Mesothelial cell of epicardium (in vitro differentiated cells): ENCODE data around the gene GID8. TPM values are rescaled to one million over a fixed set of nuclear protein-coding genes. Genes with fewer than 3 reads are reported as not detected.

ENCODE experiments used
- DNase-seq, 2 experiments: peaks; one replicate each; pipeline ENCODE4 v3.0.0; 2021; ENCODE audit warnings: low spot score in 2 of 2; ENCODE audit not compliant: unreplicated experiment in 2 of 2
- H3K27ac Mint-ChIP-seq: 2 replicates; pipeline ENCODE4 v1.8.0; 2021; ENCODE audit warnings: mixed read lengths
- H3K27me3 Mint-ChIP-seq: 2 replicates; pipeline ENCODE4 v1.8.0; 2021; ENCODE audit warnings: low read depth, mixed read lengths
- H3K36me3 Mint-ChIP-seq: 2 replicates; pipeline ENCODE4 v1.8.0; 2021; ENCODE audit warnings: mixed read lengths
- H3K4me1 Mint-ChIP-seq: 2 replicates; pipeline ENCODE4 v1.8.0; 2021; ENCODE audit warnings: mixed read lengths
- H3K4me3 Mint-ChIP-seq: 2 replicates; pipeline ENCODE4 v1.8.0; 2021; ENCODE audit warnings: mild to moderate bottlenecking, moderate library complexity, mixed read lengths
- H3K9me3 Mint-ChIP-seq: 2 replicates; pipeline ENCODE4 v1.8.0; 2021; ENCODE audit warnings: mixed read lengths
- total RNA-seq: library from RNA; stranded (reverse); gene quantifications from 3 replicates; pipeline ENCODE4 v1.2.1, GENCODE V29; 2021
- TF ChIP-seq, protein P1 (sequence below): fragments of 200-600 bp; sonication (generic); IDR thresholded peaks from one replicate; pipeline ENCODE4 v1.5.0; 2021; ENCODE audit warnings: antibody characterized with exemption; ENCODE audit not compliant: unreplicated experiment

The GID8 gene
- total RNA-seq, 1 donor from 2014 or later, result 57.9 TPM

DNA sequence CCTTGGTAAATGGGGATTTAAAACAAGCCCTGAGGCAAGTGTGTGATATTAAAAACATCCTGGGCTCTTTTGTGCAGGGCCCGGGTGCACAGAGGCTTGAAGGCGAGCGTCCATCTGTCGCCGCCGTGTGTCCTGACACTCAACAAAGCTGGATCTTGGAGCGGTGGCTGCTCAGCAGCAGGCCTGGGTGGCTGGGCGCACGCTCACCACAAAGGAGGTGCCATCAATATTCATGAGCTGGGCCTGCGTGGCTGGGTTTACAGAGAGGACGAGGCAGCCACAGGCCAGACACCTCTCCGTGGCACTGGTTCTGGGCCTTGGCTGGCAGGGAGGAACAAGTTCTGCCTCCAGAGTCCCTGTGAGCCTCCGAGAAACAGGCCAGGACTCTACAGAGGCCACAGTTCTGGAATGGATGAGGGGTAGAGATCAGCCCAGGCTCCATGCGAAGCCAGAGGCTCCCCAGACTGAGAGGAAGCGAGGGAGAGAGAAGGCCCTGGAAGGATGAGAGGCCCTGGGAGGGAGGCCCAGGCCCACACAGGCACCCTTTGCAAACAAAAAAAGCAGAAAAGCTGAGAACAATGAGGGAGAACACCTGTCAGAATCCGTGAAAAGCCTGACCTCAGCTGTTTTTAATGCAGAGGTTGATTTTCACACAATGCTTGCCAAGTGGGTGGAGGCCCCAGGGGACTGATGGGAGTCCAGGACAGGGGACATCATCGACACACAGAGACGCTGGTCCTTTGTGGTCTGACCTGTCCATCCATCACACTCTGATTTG, 46.9 kb downstream of the GID8 start:
- Mint-ChIP-seq H3K27me3 (peaks cover 80% of the 10 kb centered on the region), H3K4me1 (peaks cover 7% of the 10 kb centered on the region), H3K27ac (no peak overlapping the region), H3K9me3 (no peaks in the 10 kb centered on the region), H3K4me3 (no peak overlapping the region), H3K36me3 (no peaks in the 10 kb centered on the region)
- TF ChIP-seq, protein P1, sequence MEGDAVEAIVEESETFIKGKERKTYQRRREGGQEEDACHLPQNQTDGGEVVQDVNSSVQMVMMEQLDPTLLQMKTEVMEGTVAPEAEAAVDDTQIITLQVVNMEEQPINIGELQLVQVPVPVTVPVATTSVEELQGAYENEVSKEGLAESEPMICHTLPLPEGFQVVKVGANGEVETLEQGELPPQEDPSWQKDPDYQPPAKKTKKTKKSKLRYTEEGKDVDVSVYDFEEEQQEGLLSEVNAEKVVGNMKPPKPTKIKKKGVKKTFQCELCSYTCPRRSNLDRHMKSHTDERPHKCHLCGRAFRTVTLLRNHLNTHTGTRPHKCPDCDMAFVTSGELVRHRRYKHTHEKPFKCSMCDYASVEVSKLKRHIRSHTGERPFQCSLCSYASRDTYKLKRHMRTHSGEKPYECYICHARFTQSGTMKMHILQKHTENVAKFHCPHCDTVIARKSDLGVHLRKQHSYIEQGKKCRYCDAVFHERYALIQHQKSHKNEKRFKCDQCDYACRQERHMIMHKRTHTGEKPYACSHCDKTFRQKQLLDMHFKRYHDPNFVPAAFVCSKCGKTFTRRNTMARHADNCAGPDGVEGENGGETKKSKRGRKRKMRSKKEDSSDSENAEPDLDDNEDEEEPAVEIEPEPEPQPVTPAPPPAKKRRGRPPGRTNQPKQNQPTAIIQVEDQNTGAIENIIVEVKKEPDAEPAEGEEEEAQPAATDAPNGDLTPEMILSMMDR, result no peak
- DNase-seq, result no peak

DNA sequence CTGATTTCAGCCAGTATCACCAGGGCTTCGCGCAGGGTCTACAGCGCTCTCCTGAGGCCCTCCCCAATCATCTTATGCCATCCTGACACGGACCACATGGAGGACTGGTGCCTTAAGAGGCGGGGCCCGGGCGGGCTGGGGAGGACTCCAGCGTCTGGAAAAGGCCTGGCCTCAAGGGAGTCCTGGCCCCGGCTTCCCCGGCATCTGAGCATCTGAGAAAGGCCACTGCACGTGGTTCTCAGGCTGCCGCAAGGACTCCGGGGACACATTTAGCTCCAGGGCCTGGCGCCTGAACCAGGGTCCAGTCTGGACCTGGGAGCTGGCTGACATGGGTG, 47.5 kb downstream of the GID8 start:
- Mint-ChIP-seq H3K27me3 (peaks cover 78% of the 10 kb centered on the region), H3K9me3 (no peaks in the 10 kb centered on the region), H3K4me3 (no peak overlapping the region), H3K36me3 (no peaks in the 10 kb centered on the region), H3K4me1 (peaks cover 7% of the 10 kb centered on the region), H3K27ac (no peak overlapping the region)
- DNase-seq, result no peak
- TF ChIP-seq, protein P1, result no peak

DNA sequence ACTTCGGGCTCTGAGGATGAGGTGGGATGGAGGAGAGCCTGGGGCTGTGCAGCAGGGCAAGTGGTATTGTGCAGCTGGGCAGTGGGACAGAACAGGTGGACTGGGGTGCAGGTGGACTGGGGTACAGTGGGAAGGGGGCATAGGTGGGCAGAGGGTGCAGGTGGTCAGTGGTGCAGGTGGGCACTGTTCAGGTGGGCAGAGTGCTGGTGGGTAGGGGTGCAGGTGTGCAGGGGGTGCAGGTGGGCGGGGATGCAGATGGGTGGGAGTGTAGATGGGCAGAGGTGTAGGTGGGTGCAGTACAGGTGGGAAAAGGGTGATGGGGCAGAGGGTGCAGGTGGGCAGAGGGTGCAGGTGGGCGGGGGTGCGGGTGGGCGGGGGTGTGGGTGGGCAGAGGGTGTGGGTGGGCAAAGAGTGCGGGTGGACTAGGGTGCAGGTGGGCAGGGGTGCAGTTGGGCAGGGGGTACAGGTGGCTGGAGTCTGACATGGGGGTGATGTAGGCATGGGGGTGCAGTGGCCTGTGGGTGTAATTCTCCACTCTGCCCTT, 48.4 kb downstream of the GID8 start:
- peaks cover 81% of the 10 kb centered on the region for H3K27me3 Mint-ChIP-seq
- H3K4me1 Mint-ChIP-seq, result peaks cover 7% of the 10 kb centered on the region
- no peak for DNase-seq

DNA sequence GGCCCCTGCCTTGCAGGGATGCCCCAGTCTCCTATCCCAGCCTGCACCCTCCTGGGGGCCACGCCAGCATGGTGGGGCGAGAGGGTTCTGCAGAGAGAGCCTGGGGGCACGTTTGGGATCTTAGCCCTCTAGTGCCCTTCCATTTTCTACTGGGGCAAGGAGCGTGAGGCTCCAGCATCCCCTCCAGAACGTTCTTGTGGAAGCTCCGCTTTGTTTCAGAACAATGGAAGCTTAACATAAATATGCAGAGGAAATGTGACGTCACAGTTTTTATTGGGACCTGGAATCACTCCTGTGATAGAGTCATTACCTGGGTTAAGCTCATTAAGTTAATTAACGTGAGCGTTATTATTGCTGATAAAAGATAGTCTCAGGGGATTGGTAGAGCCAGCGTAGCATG, 49.2 kb downstream of the GID8 start:
- TF ChIP-seq, protein P1, result no peak
- H3K36me3 Mint-ChIP-seq, result no peaks in the 10 kb centered on the region
- no peaks in the 10 kb centered on the region for H3K9me3 Mint-ChIP-seq
- DNase-seq, result no peak
- peaks cover 82% of the 10 kb centered on the region for H3K27me3 Mint-ChIP-seq
- no peak overlapping the region for H3K4me3 Mint-ChIP-seq
- H3K4me1 Mint-ChIP-seq, result peaks cover 7% of the 10 kb centered on the region
- H3K27ac Mint-ChIP-seq, result no peak overlapping the region

More for the DNA sequence above, 48.4 kb downstream of the GID8 start:
- Mint-ChIP-seq H3K36me3 (no peaks in the 10 kb centered on the region), H3K4me3 (no peak overlapping the region), H3K27ac (no peak overlapping the region), H3K9me3 (no peaks in the 10 kb centered on the region)
- TF ChIP-seq, protein P1, result no peak

GRCh38 chr20:62989201-62989601, 51.3 kb downstream of the GID8 start:
- Mint-ChIP-seq H3K4me3 (no peak overlapping the region), H3K9me3 (no peaks in the 10 kb centered on the region), H3K36me3 (no peaks in the 10 kb centered on the region), H3K27ac (no peak overlapping the region), H3K27me3 (peaks cover 78% of the 10 kb centered on the region), H3K4me1 (peaks cover 7% of the 10 kb centered on the region)
- DNase-seq, result no peak
- TF ChIP-seq, protein P1, result no peak
